Right ventricle myocardium superior (tissue), 1 donor: ENCODE data around the gene LRP5. TPM values are rescaled to one million over a fixed set of nuclear protein-coding genes. Genes with fewer than 3 reads are reported as not detected.

ENCODE experiments used
- ATAC-seq: fragments of 200-7000 bp; cut with Tn5 transposase; one replicate; pipeline ENCODE4 v1.9.1; 2020; ENCODE audit warnings: mild to moderate bottlenecking; ENCODE audit not compliant: poor library complexity
- DNase-seq: peaks from one replicate; pipeline ENCODE4 v3.0.0-alpha.2; 2020
- intact Hi-C: fragments of 100-400 bp; cut with DNase I; formaldehyde crosslinking; loops from one replicate; pipeline ENCODE4 v1.11.2; 2022
- total RNA-seq: library from RNA; stranded (reverse); fragmentation: NEBNext Ultra II Directional; extraction: Animal tissue kit (Norgen Biotek cat#: 25700); gene quantifications from one replicate; pipeline ENCODE4 v1.2.1, GENCODE V29; 2021
- donor health status: DM: no; HTN: yes; CAD: no; lungs with severe emphysema.

LRP5 gene
- total RNA-seq, 1 donor from 2014 or later = 49.8 TPM

DNA sequence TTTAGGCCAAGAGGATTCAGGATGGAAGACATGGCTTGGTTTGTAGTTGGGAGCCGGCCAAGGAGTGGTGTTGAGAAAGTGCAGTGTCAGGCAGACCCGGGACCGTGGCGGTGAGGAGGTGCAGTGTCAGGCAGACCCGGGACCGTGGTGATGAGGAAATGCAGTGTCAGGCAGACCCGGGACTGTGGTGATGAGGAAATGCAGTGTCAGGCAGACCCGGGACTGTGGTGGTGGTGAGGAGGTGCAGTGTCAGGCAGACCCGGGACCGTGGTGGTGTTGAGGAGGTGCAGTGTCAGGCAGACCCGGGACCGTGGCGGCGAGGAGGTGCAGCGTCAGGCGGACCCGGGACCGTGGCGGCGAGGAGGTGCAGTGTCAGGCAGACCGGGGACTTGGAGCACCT, 59.7 kb downstream of the LRP5 start:
- DNase-seq (no peak), ATAC-seq (no peak)
- intact Hi-C loops = loop anchor here (5.0 kb wide), 1 partner anchor 35 kb away; no protein-coding TSS in a partner anchor

DNA sequence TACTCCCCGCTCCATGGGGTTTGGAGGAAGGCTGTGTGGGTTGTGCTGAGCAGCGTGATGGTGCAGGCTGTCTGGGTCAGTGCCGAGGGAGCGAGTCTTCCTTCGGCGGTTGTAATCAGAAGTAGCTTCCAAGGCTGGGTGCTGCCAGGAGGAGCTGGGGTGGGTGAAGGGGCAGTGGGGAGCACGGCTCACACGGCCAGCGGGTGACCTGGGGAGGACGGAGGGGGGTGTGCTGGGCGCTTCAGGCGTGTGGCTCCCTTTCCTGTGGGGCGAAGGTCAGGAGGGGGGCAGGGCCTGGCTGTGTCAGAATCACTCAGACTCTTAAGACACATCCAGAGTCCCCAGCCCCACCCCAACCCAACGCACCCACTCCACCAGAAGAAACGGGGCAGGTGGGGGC, 60.2 kb downstream of the LRP5 start:
- intact Hi-C loops = loop anchor here (5.0 kb wide), 1 partner anchor 35 kb away; no protein-coding TSS in a partner anchor
- ATAC-seq = no peak
- DNase-seq = no peak

DNA sequence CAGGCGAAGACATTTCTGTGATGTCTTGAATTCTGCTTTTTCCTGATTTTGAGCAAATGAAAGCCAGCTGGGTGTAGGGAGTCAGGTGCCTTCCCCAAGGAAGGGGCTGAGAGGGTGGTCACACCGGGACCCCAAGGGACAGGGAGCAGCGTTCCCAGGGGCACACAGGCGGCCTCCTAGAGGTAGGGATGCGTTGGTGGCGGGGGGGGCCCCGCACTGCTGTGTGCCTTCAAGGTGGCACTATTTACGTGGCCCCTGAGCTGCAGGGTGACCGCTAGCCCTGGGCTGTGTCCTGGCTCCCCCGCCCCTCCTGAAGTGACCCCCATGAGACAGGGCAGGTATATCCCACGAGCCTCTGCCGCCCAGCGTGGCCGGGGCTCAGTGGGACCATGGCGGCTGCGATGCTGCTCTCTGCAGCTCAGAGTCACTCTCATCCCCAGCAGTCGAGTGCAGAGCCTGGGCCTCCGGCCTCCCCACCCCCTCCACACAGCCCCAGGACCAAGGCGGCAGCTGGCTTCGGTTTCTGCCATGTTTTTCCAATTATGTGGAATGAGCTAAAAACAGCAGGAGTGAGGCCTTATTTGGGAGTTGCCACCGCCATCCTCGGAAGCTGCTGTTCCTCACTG, 60.9 kb downstream of the LRP5 start:
- intact Hi-C loops = loop anchor here (5.0 kb wide), 1 partner anchor 36 kb away; no protein-coding TSS in a partner anchor
- DNase-seq (peak; percentile 71), ATAC-seq (peak; percentile 28)

DNA sequence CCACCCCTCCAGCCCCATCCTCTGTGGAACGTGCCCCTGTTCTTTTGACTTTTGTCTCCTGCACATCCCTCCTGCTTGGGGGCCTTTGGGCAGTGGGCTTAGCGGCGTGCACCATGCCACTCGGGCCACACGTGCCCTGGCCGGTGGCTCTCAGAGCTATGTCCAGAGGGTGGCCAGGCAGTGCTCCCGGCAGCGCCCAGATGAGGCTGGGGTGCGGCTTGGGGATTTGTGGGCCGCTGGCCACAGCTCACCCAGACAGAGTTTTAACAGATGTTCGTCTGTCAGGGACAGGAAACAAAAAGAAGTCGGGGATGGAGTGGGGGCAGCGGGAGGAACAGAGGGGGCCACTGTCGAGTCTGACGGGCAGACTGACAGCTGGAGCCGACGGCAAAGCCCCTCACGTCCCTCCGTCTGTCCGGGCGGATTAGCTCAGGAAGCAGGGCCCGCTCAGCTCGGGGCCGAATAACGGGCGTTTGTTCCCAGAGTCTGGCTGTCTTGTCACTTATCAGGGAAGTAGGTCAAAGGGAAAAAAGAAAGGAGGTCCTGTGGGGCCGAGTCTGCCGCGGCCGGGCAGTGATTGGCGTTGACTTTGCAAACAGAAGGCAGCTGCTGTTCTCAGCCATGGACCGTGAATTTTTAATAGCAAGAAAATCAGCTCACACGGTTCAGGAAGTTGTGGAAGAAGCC, 61.6 kb downstream of the LRP5 start:
- intact Hi-C loops = loop anchor here (2.0 to 5.0 kb wide), 2 partner anchors 37 to 61 kb away; partner anchors contain the start of gene LRP5
- ATAC-seq (peak; percentile 63), DNase-seq (peak; percentile 78)

DNA sequence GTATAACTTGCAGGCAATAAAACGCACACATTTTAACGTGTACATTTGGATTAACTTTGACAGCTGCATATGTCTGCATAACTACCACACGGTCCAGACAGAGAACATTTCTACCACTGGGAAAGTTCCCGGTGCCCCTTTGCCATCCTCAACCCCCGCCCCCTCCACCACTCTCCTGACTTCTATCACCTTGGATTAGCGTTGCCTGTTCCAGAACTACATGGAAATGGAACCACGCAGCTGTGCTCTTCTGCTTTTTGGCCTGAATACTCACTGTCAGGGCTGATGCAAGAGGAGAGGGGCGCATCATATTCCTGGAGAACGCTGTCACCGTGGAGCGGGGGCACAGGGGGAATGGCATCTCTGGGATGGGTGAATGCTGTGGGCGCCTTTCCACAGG, 62.1 kb downstream of the LRP5 start:
- ATAC-seq (no peak), DNase-seq (no peak)
- intact Hi-C loops = loop anchor here (2.0 to 5.0 kb wide), 2 partner anchors 37 to 62 kb away; partner anchors contain the start of gene LRP5

DNA sequence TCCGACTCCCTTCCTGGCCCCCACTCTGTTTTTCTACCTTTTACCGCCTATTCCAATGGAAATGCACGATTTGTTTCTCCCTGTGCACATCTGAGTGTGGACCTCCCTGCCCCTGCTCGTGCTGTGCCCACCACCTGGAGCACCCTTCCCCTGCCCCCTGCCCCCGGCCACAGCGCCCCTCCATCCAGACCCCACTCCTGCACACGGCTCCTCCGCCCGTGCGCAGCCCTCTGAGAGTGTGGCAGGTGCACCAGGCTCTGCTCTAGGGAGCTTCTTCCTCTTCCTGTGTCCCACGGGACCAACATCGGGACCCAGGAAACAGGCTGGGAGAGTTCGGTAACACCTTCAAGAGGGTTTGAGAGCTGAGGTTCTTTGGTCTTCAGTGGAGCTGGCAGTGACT, 62.9 kb downstream of the LRP5 start:
- intact Hi-C loops = loop anchor here (2.0 kb wide), 1 partner anchor 63 kb away; the partner anchor contains the start of gene LRP5
- DNase-seq = no peak
- no peak for ATAC-seq

DNA sequence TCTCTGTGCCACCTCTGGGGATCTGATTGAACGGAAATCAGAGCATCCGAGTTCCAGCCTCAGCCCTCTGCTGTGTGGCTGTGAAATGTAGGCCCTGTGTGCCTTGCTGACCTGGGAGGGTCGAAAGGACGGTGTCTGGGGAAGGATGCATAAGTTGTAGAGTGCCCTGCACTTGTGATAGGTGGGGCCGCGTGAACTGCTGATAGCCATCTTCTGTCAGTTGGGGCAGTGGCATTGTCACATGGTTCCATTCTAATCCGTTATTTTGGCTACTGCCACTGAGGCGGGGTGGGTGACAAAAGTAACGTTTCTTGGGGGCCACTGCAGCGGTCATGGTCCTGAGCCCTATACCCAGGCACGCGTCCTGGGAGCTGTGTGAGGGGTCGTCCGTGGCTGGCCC, 63.4 kb downstream of the LRP5 start:
- no peak for DNase-seq
- ATAC-seq = no peak
- intact Hi-C loops = loop anchor here (2.0 kb wide), 1 partner anchor 63 kb away; the partner anchor contains the start of gene LRP5

DNA sequence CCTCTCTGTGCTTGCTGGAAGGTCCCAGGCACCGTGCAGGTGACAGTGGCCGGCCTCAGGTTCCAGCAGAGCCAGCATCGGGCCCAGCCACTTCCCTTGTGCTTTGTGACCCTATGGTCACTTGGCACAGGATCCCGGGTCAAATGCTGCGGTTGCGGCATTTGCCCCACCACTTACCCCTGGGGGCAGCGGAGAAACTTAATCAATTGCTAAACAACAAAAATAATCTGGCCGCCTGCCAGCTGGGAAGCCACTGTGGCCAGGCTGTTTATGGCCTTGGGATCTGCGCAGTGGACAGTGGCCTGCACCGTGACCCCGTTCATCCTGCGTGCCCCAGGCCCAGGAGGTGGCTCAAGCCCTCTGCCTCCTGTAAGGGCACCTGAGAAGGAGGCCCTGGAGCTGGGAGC, 65.0 kb downstream of the LRP5 start:
- no peak for ATAC-seq
- DNase-seq = no peak
- intact Hi-C loops = no loop called here

DNA sequence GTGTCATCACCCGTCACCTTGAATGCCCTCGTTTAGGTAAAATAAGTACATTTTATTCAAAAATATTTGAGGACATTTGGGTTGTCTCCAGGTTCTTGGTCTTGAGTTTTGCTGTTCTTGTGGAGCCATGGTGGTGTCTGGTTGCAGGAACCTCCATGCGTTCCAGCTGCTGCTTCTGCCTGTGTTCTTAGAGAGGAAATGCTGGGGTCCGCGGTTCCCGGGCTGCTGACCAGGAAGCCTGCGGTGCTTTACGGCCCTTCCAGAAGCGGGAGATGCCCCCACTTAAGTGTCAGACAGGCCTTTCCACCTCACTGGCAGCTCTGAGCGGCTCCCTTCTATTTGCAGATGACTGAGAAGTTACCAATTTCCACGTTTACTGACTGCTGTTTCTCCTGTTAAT, 66.8 kb downstream of the LRP5 start:
- DNase-seq (no peak), ATAC-seq (no peak)
- intact Hi-C loops = no loop called here

DNA sequence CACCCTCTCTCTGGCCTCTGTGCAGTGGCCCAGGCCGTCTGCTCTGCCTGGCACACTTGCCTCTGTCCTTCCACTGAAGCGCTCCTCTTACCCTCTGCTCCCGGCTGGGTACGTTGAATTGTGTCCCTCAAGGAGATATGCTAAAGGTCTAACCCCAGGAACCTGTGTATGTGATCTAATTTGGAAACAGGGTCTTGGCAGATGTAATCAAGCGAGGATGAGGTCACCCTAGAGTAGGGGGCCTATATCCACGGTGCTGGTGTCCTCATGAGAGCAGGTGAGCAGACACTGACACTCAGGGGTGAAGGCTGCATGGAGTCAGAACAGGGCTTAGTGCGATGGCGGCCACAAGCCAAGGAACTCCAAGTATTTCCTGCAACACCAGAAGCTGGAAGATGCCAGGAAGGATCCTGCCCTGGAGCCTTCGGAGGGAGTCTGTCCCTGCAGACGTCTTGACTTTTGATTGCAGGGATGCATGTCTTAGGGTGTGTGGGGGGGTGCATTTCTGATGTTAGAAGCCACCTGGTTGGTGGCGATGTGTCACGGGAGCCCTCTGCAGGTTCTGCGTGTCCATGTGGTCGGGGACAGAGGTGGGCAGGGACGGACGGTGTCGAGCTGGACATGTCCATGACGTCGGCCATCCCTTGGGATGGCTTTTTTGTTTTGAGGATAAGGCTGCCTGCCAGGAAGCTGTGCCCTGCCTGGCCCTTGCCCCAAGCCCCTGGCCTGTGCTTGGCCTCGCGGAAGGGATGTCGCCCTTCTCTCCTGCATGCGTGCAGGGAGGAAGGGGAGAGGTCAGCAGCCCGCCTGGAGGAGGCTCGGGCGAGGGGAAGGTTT, 68.6 kb downstream of the LRP5 start:
- peak; percentile 43 for ATAC-seq
- DNase-seq = peak; percentile 59
- intact Hi-C loops = loop anchor here (5.0 kb wide), 1 partner anchor 114 kb away; no protein-coding TSS in a partner anchor

DNA sequence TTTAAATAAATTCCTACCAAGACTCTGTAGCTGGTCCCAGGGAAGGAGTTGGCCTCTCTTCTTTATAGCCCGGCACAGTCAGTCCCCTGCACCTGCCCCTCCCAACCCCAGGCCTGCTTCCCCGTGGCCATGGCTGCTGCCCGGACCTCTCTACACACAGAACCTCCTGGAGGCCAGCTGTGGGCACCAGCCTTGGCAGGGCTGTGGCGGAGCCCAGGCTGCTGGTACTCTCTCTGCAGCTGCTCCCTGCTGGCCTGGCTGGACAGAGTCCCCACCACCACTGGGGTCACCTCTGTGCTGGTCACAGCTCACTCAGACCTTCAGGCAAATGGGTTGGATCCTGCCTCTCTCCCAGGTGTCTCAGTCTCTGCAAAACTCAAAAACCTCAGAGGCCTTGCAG, 69.3 kb downstream of the LRP5 start:
- DNase-seq (no peak), ATAC-seq (peak; percentile 1)
- intact Hi-C loops = loop anchor here (5.0 kb wide), 1 partner anchor 114 kb away; no protein-coding TSS in a partner anchor

DNA sequence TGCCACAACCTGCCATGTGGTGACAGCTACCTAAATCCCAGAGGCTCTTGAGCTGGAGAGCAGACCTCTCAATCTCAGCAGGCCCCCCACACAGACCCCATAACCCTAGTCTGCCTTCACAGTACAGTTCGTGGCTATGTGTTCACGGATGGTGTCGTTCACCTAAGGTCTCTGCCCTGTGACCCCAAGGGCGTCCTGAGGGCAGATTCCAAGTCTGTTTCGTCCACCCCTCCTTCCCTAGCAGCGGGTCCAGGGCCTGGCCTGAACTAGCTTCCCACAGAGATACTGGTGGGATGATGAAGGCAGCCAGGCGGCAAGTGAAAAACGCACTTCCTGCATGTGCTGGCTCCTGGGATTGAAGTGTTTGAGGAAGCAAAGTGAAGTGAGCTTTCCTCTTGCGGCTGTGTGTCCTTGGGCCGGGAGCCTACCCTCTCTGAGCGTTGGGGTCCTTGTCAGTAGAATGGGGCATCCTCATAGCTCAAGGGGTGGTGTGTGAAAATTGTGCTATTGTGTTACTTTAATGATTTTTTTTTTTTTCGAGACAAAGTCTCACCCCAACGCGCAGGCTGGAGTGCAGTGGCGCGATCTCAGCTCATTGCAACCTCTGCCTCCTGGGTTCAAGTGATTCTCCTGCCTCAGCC, 70.1 kb downstream of the LRP5 start:
- ATAC-seq (no peak), DNase-seq (no peak)
- intact Hi-C loops = loop anchor here (5.0 kb wide), 1 partner anchor 115 kb away; no protein-coding TSS in a partner anchor

DNA sequence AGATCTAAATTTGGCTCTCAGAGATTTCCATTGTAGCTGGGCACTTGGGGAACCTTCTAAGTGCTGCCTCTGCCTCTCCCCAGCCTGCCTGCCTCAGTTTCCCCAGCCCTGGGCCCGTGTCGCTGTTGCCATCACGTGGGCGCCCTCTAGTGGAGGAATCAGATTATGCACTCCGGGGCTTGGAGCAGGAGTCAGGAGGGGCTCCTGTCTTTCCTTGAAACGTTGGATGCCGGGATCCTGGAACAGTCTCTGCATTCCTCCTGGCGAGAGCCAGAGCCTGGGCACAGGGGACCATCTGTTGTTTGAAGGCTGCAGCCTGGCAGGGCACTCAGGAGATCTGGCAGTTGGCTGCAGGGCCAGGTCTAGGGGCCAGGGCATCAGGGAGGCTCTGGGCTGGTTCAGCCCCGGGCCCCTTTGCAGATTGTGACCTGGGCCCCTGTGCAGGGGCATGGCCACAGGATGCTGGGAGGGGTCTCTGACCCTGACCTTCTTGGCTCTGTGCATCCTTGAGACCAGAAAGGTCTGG, 71.6 kb downstream of the LRP5 start:
- ATAC-seq (peak; percentile 33), DNase-seq (peak; percentile 82)
- intact Hi-C loops = loop anchor here (5.0 kb wide), 1 partner anchor 117 kb away; no protein-coding TSS in a partner anchor

DNA sequence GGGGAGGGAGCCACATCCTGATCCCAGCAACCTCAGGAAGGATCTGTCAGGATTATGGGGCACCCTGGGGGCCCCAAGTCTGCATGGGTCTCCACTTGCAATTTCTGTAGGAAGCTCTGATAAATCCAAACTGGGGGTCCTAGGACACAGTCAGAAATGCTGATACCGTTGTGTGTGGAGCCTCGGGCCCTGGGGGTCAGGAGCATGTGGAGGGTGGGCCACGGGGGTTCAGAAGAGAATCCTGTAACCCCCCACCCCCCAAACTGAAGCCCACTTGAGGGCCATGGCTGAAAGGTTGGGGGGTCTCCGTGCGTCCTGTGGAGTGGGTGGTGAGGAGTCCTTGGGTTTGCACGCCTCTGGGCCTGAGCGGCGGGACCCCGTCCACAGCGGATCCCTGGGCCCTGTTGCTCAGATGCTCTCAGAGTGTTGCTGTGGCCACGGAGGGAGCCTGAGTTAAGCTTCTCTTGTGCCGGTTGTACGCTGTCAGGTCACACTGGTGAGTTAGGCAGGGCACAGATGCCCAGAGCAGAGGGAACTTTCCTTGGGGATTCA, 72.2 kb downstream of the LRP5 start:
- intact Hi-C loops = loop anchor here (5.0 kb wide), 1 partner anchor 117 kb away; no protein-coding TSS in a partner anchor
- DNase-seq (no peak), ATAC-seq (no peak)

DNA sequence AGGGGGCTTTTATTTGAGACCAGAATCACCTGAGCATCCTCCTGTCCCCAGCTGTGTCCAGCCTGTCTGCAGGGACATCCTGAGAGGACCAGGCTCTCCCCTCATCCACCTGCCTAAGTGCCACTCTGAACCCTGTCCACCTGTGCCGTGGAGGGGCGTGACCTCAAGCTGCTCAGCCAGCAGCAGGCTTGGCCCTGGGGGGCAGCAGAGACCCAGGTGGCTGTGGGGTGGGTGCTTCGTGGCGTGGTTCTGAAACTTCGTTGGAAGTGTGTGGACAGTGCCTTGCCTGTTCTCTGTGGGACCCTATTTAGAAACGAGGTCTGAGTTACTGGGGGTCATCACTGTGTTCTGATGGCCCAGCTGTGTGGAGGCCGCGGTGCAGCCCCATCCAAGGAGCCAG, 72.7 kb downstream of the LRP5 start:
- ATAC-seq = no peak
- DNase-seq = no peak
- intact Hi-C loops = no loop called here

DNA sequence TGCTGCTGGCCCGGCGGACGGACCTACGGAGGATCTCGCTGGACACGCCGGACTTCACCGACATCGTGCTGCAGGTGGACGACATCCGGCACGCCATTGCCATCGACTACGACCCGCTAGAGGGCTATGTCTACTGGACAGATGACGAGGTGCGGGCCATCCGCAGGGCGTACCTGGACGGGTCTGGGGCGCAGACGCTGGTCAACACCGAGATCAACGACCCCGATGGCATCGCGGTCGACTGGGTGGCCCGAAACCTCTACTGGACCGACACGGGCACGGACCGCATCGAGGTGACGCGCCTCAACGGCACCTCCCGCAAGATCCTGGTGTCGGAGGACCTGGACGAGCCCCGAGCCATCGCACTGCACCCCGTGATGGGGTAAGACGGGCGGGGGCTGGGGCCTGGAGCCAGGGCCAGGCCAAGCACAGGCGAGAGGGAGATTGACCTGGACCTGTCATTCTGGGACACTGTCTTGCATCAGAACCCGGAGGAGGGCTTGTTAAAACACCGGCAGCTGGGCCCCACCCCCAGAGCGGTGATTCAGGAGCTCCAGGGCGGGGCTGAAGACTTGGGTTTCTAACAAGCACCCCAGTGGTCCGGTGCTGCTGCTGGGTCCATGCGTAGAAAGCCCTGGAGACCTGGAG, 74.1 kb downstream of the LRP5 start:
- ATAC-seq (no peak), DNase-seq (no peak)
- intact Hi-C loops = no loop called here

DNA sequence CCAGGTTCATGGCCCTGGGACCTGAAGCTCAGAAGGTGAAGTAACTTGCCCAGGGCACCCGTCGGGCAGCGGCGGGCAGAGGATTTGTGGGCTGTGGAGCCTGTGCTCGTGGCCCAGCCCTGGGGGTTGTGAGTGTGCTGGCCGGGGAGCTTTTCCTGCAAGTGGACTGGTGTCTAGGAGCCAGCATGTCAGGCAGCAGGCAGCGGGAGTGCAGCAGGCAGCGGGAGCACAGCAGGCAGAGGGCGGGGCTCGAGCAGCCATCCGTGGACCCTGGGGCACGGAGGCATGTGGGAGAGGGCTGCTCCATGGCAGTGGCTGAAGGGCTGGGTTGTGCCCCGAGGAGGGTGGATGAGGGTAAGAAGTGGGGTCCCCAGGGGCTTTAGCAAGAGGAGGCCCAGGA, 75.4 kb downstream of the LRP5 start:
- ATAC-seq (no peak), DNase-seq (no peak)
- intact Hi-C loops = no loop called here
